Spleen (tissue), 7 donors: ENCODE data around the gene KIF6.

ENCODE experiments used
- CTCF ChIP-seq, 11 experiments: fragments of 200-600 bp in 7 of 11; fragments of 450-650 bp in 4 of 11; sonication (generic) in 4 of 11; IDR thresholded peaks in 8 of 11; conservative IDR thresholded peaks in 3 of 11; 1 replicate in 7 of 11; 2 replicates in 4 of 11; pipeline versions ENCODE4 v1.4.0 to v1.8.0; 2016 to 2021; ENCODE audit warnings: antibody characterized with exemption in 11 of 11, inconsistent platforms in 4 of 11, mild to moderate bottlenecking in 1 of 11
- POLR2A ChIP-seq, 3 donors: fragments of 450-650 bp; IDR thresholded peaks; one replicate each; pipeline ENCODE4 v1.5.1; 2017; ENCODE audit warnings: antibody characterized with exemption in 3 of 3, mild to moderate bottlenecking in 1 of 3
- donor health status: DM: no; HTN: no; CAD: no; lungs with moderate emphysema.
- donor health status: DM: no; HTN: no; CAD: no.
- donor health status: DM: no; HTN: no; CAD: no.

DNA sequence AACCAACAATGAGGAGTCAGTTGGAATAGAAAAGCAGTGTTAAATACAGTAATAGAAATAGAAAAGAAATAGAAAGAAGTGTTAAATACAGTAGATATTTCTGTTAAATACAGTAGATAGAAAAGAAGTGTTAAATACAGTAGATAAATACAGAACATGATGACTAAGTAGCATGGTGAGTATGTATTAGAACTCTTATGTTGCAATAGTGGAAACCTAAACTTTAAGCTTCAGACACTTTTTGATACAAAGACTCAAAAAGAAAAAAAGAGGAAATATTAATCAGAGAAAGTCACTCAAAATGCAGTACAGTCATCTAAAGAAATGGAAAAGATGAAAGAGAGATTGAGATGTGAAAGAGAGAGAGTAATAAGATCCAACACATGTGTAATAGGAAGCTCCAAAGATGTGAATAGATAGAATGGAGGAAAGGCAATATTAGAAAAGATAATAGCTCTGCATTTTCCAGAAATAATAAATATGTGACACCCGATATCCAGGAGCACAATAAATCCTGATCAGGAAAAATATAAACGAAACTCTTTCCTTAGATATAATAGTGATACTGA, 271.2 kb downstream of the KIF6 start:
- no peak for TF ChIP-seq CTCF (IDR thresholded peaks at IDR 0.05 in 8 of 11, conservative IDR thresholded peaks at IDR 0.05 in 3 of 11)
- TF ChIP-seq POLR2A (IDR thresholded peaks at IDR 0.05) = no peak
